Measurements from ENCODE around the gene CCS.
A peak's percentile ranks its signal among the peaks of the same experiment; 100 is the strongest.
"Not testable (repeated sequence)": the region's sequence is repeated elsewhere in the genome, so short reads cannot be mapped to it uniquely, and the experiment has no call there.

CCS gene

GRCh38 chr11:66561975-66562248 is 31.1 kb upstream of the CCS start:
- no peak for DNase-seq

DNA sequence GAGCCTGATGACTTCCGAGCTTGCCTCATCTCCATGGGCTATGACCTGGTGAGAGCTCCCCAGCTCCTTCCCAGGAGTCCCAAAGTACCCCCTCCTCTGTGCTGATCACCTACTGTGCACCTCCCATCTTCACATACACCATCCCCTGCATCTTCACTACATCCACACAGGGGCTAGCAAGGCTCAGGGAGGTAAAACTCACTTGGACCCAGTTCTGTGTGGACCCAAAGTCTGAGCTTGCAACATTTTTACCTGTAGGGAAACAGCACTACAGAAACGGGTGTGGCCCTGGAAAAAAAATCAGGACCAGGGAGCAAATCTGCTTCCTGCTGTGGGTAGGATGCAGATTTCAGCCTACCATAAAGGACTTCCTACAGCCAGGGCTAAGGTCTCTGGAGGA is 30.7 kb upstream of the CCS start:
- DNase-seq = no peak

DNA sequence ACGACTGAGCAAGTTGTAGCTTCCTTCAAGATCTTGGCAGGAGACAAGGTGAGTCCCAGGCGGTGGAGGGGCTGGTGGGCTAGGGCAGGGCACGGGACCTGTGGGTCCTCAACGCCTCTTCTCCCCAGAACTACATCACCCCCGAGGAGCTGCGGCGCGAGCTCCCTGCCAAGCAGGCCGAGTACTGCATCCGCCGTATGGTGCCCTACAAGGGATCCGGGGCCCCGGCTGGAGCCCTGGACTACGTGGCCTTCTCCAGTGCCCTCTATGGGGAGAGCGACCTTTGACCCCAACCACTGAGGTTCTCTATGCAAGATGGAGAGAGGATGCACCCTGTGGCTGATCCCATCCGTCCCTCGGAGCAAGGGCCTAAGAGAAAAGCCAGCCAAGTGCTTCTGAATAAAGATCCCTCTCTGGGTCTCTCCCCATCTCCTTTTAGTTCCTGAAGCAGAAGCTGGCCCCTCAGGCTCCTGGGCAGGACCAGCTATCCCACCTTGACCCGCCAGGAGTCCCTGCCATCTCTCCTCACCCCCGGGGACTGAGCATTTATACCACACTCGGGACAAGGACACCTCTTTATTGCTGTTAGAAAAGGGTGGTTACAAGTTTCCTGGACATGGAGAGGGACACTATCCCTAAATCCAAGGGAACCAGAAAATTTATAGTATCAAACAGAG is 29.9 kb upstream of the CCS start:
- no peak for DNase-seq

DNA sequence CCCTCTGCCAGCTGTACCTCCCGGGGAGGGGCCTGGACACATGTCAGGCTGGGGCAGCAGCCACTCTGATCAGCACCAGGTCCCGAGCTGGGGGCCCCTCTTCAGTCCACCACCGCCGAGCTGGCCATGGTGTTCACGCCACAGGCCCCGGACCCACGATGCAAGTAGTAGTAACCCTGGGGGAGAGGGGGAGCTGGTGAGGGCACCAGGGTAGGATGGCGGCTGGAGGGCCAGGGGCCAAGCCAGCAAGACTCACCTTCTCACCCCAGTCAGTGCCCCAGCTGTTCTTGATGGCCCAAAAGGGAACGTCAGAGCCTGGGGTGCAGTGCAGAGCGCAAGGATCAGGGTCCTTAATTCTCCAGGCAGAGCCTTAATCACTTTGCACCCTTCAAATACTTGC is 29.2 kb upstream of the CCS start:
- DNase-seq = peak; percentile 39

DNA sequence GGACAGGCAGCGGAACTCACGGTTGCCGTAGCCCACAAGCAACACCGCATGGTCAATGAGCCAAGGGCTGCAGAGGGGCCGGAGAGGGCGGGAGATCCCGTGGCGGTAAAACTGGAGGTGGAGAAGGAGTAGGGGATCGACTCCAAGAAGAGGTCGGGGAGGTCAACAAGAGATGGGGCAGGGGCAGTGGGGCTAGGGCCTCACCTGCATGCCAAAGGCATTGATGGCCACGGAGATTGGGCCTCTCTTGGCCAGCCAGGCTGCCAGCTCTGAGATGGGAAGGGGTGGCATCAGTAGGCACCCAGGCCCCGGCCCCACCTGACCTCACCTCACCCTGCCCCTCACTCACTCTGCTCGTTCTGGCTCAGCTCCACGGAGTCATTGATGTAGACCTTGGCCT is 28.4 kb upstream of the CCS start:
- no peak for DNase-seq

- peak; percentile 50 for DNase-seq
These were observed 28.0 kb upstream of the CCS start for GRCh38 chr11:66564984-66565383.

- no peak for DNase-seq
These were observed 26.8 kb upstream of the CCS start for GRCh38 chr11:66566221-66566620.

DNA sequence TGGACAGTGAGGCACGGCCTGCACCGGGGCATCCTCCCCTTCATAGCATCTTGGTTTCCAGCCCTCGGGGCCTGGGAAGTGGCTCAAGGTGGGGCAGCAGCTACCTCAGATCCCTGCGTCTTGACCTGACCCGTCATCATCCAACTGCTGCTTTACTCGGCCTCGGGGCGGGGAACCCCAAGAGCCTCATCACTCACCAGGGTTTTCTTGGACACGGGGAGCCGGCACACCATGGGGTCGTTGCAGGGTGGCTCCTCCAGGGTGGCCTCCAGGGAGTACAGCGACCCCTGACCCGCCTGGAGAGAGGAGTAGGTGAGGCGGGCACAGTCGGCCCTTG is 25.2 kb upstream of the CCS start:
- peak; percentile 48 for DNase-seq

GRCh38 chr11:66568124-66568916 is 24.7 kb upstream of the CCS start, which contains the start of gene CTSF:
TSS of gene CTSF (minus strand) at chr11:66568606. CDS start at chr11:66568486, 120 bp downstream.
- peak; percentile 57 for DNase-seq

GRCh38 chr11:66569076-66569475 is 23.9 kb upstream of the CCS start:
- no peak for DNase-seq

DNA sequence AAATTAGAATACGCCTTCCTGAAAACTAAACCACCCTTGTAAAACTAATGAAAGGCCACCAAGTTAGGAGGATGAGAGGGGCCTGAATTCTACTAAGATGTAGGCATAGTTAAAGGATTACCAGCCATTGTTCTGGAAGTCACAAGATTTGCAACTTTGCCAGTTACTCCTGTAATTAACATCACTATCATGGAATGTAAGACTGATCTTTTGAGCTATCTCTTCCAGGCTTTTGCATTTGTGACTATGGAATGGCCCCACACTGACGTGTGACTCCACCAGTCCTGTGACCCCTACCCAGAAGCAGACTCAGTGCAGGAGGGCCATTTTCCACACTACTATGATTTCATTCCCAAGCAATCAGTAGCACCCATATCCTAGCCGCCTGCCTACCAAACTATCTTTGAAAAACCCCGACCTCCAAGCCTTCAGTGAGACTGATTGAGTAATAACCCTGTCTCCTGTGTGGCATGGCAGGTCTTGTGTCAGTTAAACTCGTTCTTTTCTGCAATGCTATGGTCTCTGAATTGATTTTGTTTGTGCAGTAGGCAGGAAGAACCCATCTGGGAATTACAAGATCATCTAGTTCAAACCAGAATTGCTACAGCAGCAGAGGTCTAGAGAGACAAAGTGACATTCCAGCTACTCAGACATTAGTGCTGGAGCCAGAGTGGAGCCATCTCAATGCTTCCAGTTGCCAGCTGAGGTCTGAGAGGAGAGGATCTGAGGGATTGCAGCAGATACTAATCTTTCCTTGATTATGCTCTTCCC is 22.7 kb upstream of the CCS start:
- DNase-seq = peak; percentile 59

DNA sequence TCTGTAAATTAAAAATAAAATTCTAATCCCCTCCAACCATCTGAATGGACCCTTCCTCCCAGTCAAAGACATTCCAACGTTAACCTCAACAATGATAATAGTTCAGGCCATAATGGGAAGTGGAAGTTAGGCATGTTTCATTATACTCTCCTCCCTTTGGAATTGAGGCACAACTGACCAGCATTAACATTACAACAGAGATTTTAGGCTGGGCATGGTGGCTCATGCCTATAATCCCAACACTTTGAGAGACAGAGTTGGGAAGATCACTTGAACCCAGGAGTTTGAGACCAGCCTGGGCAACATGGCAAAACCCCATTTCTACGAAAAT is 22.2 kb upstream of the CCS start:
- no peak for DNase-seq

DNA sequence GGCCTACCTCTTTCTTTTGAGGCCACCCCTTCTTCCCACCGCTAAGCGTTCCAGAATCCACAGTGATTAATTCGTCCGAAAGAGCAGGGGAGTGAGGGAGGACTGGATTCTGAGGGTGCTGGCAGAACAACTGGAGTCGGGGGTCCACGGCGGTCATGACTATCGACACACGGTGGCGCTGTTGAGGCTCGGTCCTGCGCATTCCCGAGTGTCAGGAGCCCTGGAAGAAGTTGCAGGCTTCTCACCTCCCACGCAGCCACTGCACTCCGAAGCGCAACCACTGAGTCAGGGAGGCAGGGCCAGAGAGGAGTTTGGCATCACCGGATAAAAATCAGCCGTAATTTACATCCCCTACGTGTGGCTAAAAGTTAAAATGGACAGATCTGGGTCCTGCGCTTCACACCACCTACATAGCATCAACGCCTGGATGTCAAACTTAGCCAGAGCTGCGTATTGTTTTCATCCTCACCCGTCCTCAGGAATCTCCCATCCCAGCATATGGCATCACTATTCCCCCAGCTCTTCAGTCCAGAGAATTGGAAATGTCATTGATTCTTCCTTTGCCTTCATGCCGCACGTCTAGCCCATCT is 13.9 kb upstream of the CCS start:
- DNase-seq = peak; percentile 85

DNA sequence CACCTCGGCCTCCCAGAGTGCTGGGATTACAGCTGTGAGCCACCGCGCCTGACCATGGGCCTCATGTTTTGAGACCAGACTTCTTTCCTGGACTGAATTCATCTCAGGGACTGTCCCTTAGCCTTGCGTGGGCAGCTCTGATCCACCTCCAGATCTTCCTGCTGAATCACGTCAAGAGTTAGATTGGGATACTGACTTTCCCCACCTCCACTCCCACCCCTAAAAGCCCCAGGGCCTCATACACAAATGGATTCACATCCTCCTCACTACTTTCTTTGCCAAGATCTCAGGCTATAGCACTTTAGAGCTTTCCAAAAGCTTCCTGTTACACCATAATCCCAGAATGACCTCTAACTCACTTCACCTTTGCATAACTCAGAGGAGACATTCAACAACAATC is 12.2 kb upstream of the CCS start:
- no peak for DNase-seq

DNA sequence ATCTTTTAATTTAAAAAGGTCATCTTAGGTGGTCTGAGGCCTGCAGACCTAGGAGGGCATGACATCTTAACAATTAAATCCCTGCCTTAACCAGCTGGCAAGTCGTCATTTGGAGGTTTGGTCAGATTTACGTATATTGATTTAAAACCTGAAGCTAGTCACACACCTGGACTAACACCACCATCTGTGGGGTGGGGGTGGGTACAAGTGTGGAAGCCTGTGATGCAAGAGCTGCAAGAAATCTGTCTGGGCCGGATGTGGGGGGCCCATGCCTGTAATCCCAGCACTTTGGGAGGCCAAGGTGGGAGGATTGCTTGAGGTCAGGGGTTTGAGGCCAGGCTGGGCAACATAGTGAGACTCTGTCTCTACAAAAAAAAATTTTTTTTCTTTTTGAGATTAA is 11.7 kb upstream of the CCS start:
- no peak for DNase-seq

DNA sequence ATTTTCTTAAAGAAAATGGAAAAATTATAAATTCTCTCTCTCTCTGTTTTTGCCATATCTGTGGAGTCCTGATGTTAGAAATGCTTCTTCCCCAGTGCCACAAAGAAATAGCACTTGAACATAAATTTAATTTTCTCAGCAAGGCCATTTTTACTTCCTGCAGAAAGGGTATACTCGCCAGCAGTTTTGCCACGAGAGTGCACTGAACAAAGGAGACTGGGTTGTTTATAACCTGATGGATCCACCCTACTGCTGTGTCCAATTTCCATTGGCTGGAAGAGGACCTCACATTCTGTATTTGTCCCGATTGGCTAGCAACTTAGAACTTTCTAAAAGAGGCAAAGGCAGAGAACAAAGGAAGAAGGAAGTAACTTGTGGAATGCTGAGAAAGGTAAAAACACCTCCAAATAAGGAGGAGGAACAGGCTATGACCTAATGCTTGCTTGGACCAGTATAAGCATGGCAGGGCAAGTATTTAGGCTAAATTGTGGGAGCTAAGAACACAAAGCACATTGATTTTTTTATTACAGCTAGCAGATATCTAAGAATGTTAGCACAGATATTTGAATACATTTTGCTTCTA is 10.3 kb upstream of the CCS start:
- peak; percentile 82 for DNase-seq

GRCh38 chr11:66585447-66585846 is 7.5 kb upstream of the CCS start:
- not testable (repeated sequence) for DNase-seq

- no peak for DNase-seq
These were observed 6.8 kb upstream of the CCS start for GRCh38 chr11:66586136-66586535.

DNA sequence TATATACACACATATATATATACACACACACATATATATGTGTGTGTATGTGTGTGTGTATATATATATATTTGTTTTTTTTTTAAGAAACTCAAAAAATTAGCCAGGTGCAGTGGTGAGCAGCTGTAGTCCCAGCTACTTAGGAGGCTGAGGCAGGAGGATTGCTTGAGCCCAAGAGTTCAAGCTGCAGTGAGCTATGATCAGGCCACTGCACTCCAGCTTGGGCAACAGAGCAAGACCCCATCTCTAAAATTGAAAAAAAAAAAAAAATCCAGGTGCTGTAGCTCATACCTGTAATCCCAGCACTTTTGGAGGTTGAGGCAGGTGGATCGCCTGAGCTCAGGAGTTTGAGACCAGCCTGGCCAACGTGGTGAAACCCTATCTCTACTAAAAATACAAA is 3.7 kb upstream of the CCS start:
- DNase-seq = not testable (repeated sequence)

DNA sequence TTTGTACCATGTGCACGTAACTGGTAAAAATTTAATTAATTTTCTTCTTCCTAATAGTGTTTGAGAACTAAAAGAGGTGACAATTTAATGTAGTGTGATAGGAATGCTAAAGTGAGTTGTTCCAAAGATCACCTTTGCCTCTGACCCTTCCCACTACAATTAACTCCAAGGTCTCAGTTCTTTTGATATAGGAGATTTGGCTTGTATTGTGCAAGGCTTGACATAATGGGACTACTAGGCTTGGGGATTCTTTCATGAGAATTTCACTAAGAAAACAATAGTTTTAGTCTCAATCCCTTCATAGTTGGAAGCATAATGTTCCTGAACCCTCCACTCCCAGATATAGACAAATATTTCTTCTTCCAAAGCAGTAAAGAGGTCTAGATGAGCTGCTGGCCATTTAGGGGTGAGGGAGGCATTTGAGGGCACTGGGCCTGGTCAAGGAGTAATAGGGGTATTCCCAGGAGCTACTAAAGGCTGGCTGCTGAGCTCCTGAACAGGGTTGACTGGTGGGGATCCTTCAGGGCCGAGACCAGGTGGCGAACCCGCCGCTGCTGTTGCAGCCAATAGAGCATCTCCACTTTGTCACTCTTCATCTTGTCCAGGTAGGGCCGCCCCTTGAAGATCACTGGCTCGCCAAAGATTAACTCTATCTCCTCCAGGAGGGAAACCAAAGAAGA is 2.8 kb upstream of the CCS start:
- DNase-seq = no peak

- no peak for DNase-seq
These were observed 1.8 kb upstream of the CCS start for GRCh38 chr11:66591175-66591574.

- no peak for DNase-seq
These were observed 284 bp downstream of the CCS start for GRCh38 chr11:66593303-66593635.

DNA sequence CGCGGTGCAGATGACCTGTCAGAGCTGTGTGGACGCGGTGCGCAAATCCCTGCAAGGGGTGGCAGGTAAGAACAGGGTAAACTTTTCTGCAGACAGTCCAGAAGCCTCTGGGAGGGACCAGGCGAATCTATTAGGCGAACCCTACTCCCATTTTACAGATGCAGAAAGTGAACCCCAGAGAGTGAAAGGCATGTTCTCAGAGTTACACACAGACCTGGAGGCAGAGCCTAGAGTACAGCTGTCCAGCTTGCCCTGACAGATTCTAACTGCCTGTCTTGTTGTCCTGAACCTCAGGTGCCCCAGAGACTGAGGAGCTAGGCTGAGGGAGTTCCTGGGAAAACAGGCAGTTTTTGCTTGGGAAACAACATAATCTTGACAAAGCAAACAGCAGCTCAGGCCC is 665 bp downstream of the CCS start:
- no peak for DNase-seq

Data from islet precursor cell (in vitro differentiated cells).